ENCODE data around the gene GPANK1.

Gene GPANK1

GRCh38 chr6:31652925-31653724, 11.7 kb downstream of the GPANK1 start:
- H3K27ac ChIP-seq, result peak overlapping the region; percentile 99
- no peak for TF ChIP-seq CTCF (IDR thresholded peaks at IDR 0.05)
- DNase-seq (ENCODE audit: low spot score), result peak; percentile 95

GRCh38 chr6:31651602-31652191, 13.1 kb downstream of the GPANK1 start:
- Histone ChIP-seq H3K4me3 (peak overlapping the region; percentile 78), H3K27ac (peak overlapping the region; percentile 99)
- DNase-seq (ENCODE audit: low spot score), result peak; percentile 92
- TF ChIP-seq CTCF (IDR thresholded peaks at IDR 0.05), result no peak

More at GRCh38 chr6:31652925-31653724, 11.7 kb downstream of the GPANK1 start:
- peak overlapping the region; percentile 78 for H3K4me3 ChIP-seq

- DNase-seq (ENCODE audit: low spot score), result no peak
- H3K4me3 ChIP-seq, result no peak overlapping the region
- TF ChIP-seq CTCF (IDR thresholded peaks at IDR 0.05), result no peak
- no peak overlapping the region for H3K27ac ChIP-seq
These were observed 19.5 kb downstream of the GPANK1 start for GRCh38 chr6:31645325-31645724.

- Histone ChIP-seq H3K27ac (no peak overlapping the region), H3K4me3 (no peak overlapping the region)
- no peak for TF ChIP-seq CTCF (IDR thresholded peaks at IDR 0.05)
- DNase-seq (ENCODE audit: low spot score), result no peak
These were observed 20.9 kb downstream of the GPANK1 start for GRCh38 chr6:31643818-31644454.

GRCh38 chr6:31642798-31643570, 21.8 kb downstream of the GPANK1 start:
- Histone ChIP-seq H3K27ac (no peak overlapping the region), H3K4me3 (no peak overlapping the region)
- no peak for TF ChIP-seq CTCF (IDR thresholded peaks at IDR 0.05)
- no peak for DNase-seq (ENCODE audit: low spot score)

GRCh38 chr6:31641370-31641769, 23.4 kb downstream of the GPANK1 start:
- no peak overlapping the region for H3K4me3 ChIP-seq
- DNase-seq (ENCODE audit: low spot score), result no peak
- TF ChIP-seq CTCF (IDR thresholded peaks at IDR 0.05), result no peak
- H3K27ac ChIP-seq, result no peak overlapping the region
